ENCODE data around the gene RSRC1.
A peak's percentile ranks its signal among the peaks of the same experiment; 100 is the strongest.
"Not testable (repeated sequence)": the region's sequence is repeated elsewhere in the genome, so short reads cannot be mapped to it uniquely, and the experiment has no call there.

Gene RSRC1

DNA sequence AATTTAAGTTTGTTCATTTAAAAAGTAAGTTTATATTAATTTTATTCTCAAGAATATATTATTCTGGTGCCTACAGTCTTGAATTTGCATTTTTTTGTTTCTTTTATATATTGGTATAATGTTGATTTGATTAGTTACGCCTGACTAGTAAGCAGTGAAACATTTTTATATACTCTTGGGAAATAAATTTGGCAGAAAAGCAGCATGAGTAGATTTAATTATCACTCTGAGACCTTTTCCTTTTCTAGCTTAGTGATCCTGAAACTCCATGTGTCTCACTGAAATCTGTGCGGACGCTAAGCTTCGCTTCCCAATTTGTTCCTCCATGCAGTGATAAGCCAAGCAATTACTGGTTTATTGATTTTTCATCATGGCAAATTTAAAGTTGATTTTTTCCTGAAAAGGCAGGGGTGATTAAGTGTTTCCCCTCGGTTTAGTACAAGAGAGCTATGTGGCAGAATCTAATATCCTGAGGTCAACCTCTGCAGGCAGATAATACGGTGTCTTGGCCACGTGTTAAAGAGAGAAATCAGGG is 373.9 kb downstream of the RSRC1 start:
- in situ Hi-C loops (cut with MboI; ENCODE audit: low pct_unique_long_range_greater_than_20kb, low sequenced_read_pairs) = no loop called here
- DNase-seq = no peak

DNA sequence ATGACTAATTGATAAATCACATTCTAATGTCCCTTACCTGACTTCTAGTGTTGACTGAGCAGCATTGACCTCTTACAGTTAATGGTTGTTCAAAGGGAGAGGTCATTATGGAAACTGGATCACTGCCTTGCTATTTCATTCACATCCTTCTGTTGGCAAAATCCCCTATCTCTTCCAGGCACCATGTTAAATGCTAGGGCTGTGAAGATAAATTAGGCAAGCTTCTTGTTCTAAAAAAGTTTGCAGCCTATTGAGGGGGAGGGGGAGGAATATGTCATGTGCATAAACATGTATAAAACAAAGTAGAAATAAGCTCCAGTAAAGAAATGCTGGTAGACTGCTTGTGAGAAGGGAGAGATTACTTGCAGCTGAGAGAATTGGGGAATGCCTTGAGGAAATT is 376.3 kb downstream of the RSRC1 start:
- in situ Hi-C loops (cut with MboI; ENCODE audit: low pct_unique_long_range_greater_than_20kb, low sequenced_read_pairs) = no loop called here
- DNase-seq = no peak

DNA sequence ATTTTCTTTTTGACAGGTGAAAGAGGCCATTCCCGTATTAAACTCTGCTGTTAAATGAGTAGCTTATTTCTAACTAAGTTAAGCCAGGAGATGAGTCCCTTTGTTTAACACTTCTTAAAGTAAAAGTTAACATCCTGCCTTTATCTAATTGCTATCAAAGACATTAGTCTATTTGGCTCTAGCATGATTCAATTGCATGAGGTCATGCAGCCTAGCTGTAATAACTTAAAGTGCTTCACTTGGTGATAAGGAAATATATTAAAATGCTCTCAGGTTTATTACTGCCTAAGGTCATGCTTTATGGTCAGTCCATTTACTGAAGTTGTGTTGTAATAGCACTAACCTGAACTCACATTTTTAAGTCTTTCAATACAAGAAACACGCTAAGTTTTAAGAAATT is 378.8 kb downstream of the RSRC1 start:
- DNase-seq = no peak
- in situ Hi-C loops (cut with MboI; ENCODE audit: low pct_unique_long_range_greater_than_20kb, low sequenced_read_pairs) = no loop called here

DNA sequence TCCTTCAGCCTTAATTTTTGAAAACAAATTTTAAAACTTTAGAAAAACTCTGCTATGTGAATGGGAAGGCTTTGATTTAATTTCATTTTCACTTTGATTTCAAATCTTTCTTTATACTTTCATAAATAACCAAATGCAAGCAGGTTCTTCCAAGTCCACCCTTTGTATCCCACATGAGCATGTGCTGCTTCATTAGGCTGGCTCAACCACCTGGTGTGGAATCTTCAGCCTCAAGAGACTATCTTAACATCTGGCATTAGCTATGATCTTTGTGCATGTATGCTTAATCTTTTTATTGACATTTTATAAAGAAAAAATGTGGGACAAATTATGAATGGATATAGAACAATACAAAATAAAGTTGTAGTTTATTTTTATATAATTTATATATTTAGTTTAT is 379.3 kb downstream of the RSRC1 start:
- DNase-seq = no peak
- in situ Hi-C loops (cut with MboI; ENCODE audit: low pct_unique_long_range_greater_than_20kb, low sequenced_read_pairs) = no loop called here

DNA sequence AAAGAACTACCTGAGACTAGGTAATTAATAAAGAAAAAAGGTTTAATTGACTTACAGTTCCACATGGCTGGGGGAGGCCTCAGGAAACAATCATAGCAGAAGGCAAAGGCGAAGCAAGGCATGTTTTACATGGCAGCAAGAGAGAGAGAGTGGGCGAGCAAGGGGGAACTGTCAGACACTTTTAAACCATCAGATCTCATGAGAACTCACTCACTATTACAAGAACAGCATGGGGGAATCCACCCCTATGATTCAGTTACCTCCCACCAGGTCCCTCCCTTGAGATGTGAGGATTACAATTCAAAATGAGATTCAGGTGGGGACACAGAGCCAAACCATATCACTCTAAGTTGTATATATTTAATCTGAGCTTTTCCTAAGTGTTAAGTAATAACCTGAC is 382.1 kb downstream of the RSRC1 start:
- in situ Hi-C loops (cut with MboI; ENCODE audit: low pct_unique_long_range_greater_than_20kb, low sequenced_read_pairs) = no loop called here
- DNase-seq = no peak

DNA sequence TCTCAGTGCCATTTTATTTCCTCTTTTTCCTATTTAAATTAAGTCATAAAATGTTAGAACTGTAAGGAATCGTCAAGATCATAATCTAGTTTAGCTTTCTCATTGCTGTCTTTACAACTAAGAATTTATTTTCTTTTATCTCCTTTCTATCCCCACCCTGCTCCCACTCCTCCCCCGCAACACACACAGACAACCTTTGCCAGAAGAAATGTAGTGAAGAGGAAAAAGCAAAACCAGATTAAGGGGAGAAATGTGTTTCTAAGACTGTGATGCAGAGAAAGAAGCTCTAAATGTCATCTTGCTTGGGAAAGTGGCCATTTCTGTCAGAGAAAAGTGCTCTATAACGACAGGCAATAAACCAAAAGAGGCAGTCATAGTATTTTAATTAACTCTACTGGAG is 382.8 kb downstream of the RSRC1 start:
- no peak for DNase-seq
- in situ Hi-C loops (cut with MboI; ENCODE audit: low pct_unique_long_range_greater_than_20kb, low sequenced_read_pairs) = no loop called here

DNA sequence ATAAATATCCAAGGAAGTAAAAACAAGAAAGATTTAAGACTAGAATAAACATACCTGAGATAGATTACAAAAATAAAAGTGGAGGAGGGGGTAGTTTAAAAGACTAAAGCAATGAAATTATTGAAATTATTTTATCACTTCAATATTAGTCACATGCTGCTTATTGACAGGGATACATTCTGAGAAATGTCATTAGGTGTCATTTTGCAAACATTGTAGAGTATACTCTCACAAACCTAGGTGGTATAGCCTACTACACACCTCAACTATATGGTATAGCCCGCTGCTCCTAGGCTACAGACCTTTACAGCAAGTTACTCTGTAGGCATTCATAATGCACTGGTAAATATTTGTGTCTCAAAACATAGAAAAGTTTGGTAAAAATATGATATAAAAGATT is 384.0 kb downstream of the RSRC1 start:
- DNase-seq = no peak
- in situ Hi-C loops (cut with MboI; ENCODE audit: low pct_unique_long_range_greater_than_20kb, low sequenced_read_pairs) = no loop called here

DNA sequence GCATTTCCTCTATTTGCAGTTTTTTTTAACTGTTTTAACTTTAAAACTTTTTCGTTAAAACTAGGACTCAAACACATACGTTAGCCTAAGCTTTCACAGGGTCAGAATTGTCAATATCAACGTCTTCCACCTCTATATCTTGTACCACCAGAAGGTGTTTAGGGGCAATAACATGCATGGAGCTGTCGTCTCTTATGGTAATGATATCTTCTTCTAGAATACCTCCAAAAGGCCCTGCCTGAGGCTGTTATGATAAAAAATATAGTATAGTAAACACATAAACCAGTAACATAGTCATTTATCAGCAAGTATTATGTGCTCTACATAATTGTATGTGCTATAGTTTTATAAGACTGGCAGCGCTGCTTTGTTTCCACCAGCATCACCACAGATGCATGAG is 384.8 kb downstream of the RSRC1 start:
- in situ Hi-C loops (cut with MboI; ENCODE audit: low pct_unique_long_range_greater_than_20kb, low sequenced_read_pairs) = no loop called here
- no peak for DNase-seq

DNA sequence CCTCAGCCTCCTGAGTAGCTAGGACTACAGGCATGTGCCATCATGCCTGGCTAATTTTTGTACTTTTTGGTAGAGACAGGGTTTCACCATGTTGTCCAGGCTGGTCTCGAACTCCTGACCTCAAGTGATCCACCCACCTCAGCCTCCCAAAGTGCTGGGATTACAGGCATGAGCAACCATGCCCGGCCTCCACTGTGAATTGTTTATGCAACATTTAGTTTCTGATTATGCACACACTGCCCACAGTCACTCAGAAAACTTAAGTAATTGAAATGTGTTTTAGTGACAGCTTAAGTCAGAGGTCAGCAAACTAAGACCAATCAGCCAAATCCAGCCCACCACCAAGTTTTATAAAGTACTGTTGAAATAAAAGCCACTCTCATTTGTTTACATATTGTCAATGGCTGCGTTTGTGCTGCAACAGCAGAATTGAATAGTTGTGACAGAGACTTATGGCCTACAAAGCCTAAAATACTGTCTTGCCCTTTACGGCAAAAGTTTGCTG is 385.6 kb downstream of the RSRC1 start:
- in situ Hi-C loops (cut with MboI; ENCODE audit: low pct_unique_long_range_greater_than_20kb, low sequenced_read_pairs); DNase-seq: not testable (repeated sequence)

DNA sequence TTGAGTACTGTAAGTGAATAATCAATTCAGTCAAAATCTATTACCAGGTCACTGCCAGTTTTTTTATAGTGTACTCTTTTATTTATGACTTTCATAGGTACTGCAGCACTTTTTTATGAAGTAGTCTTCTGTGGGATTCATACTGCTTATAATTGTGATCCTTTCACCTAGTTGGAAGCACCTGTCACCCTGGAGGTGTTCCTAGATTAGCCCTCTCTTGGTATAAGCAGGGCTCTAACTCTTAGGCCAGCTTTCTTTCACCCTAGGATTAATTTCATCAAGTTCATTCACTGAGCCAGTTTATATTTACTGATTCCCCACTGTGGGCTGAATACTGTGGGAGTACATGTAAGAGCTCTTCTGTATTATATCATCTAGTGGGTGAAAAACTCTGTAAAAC is 395.2 kb downstream of the RSRC1 start:
- in situ Hi-C loops (cut with MboI; ENCODE audit: low pct_unique_long_range_greater_than_20kb, low sequenced_read_pairs) = no loop called here

DNA sequence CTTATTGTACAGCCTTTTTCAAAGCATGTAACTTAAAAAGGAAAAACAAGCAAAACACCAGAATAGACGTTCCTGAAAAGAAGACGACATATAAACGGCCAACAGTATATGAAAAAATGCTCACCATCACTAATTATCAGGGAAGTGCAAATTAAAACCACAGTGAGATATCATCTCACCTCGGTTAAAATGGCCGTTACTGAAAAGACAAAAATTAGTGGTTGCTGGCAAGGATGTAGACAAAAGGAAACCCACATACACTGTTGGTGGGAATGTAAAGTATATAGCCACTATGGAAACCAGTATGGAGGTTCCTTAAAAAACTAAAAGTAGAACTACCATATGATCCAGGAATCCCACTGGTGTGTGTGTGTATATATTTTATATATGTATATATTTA is 396.6 kb downstream of the RSRC1 start:
- in situ Hi-C loops (cut with MboI; ENCODE audit: low pct_unique_long_range_greater_than_20kb, low sequenced_read_pairs) = no loop called here
- DNase-seq = no peak

More for the DNA sequence above, 395.2 kb downstream of the RSRC1 start:
- no peak for DNase-seq

DNA sequence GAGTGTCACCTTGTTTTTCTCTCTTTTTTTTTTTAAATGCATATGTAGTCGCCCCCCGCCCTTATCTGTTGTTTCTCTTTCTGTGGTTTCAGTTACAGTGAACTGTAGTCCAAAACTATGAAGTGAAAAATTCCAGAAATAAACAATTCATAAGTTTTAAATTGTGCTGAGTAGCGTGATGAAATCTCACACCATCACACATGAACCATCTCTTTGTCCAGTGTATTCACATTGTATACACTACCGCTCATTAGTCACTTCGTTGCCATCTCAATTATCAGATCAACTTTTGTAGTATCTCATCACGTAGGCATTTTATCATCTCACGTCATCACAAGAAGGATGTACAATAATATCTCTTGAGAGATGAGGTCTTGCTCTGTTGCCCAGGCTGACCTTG is 398.6 kb downstream of the RSRC1 start:
- no peak for DNase-seq
- in situ Hi-C loops (cut with MboI; ENCODE audit: low pct_unique_long_range_greater_than_20kb, low sequenced_read_pairs) = no loop called here

DNA sequence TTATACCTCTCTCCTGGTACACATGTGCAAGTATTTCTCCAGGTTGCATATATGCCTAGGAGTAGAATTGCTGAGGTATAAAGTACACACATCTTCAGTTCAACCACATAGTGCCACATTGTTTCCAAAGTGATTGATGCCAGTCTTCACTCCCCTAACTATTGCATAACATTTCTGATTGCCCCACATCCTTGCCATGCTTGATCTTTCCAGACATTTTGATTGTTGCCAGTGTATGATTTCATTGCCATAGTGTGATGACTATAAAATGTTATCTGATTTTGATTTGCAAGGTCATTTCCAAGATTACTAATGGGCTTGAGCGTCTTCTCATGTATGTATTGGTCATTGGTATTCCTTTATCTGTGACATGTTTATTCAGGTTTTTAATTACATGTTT is 400.0 kb downstream of the RSRC1 start:
- no peak for DNase-seq

DNA sequence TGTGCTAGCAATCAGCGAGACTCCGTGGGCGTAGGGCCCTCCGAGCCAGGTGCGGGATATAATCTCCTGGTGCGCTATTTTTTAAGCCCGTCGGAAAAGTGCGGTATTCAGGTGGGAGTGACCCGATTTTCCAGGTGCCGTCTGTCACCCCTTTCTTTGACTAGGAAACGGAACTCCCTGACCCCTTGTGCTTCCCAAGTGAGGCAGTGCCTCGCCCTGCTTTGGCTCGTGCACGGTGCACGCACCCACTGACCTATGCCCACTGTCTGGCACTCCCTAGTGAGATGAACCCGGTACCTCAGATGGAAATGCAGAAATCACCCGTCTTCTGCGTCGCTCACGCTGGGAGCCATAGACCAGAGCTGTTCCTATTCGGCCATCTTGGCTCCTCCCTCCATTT is 406.8 kb downstream of the RSRC1 start:
- in situ Hi-C loops (cut with MboI; ENCODE audit: low pct_unique_long_range_greater_than_20kb, low sequenced_read_pairs) = not testable (repeated sequence)

More for the DNA sequence above, 400.0 kb downstream of the RSRC1 start:
- in situ Hi-C loops (cut with MboI; ENCODE audit: low pct_unique_long_range_greater_than_20kb, low sequenced_read_pairs) = no loop called here

DNA sequence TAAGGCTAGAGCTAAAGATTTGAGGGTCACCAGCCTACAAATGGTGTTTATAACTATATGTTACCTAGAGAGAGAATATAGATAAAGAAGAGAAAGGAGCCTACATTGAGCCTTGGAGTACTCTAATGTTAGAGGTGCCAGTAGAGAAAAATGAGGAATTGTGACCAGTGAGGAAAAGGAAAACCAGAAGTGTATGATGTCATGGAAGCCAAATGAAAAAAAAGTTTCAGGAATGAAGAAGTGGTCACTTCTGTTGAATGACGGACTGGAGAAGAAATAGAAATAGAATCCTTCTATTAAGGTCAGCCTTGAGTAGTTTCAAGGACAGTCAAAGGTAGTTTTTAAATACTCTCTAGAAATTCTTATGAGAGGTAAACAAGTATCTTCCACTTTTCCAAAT is 409.9 kb downstream of the RSRC1 start:
- in situ Hi-C loops (cut with MboI; ENCODE audit: low pct_unique_long_range_greater_than_20kb, low sequenced_read_pairs) = no loop called here
- DNase-seq = no peak

More for the DNA sequence above, 406.8 kb downstream of the RSRC1 start:
- DNase-seq = not testable (repeated sequence)

DNA sequence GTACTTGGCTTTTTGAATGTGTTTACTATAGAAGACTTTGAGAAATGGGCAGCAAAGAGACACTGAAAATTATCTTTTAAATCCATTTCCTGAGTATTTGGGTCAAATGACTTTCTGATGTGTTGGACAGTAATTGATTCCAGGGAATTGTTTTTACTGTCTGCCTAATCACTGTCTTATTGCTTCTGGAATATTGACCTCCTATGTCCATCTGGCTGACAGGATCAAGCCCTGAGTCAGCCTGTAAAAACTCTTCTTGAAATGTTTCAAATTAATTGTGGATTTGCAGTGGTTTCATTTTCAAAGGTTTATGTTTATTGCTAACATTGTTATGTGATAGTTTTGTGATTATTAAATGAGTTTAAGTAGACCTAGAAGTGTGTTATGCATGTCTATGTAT is 410.5 kb downstream of the RSRC1 start:
- DNase-seq = no peak
- in situ Hi-C loops (cut with MboI; ENCODE audit: low pct_unique_long_range_greater_than_20kb, low sequenced_read_pairs) = no loop called here

DNA sequence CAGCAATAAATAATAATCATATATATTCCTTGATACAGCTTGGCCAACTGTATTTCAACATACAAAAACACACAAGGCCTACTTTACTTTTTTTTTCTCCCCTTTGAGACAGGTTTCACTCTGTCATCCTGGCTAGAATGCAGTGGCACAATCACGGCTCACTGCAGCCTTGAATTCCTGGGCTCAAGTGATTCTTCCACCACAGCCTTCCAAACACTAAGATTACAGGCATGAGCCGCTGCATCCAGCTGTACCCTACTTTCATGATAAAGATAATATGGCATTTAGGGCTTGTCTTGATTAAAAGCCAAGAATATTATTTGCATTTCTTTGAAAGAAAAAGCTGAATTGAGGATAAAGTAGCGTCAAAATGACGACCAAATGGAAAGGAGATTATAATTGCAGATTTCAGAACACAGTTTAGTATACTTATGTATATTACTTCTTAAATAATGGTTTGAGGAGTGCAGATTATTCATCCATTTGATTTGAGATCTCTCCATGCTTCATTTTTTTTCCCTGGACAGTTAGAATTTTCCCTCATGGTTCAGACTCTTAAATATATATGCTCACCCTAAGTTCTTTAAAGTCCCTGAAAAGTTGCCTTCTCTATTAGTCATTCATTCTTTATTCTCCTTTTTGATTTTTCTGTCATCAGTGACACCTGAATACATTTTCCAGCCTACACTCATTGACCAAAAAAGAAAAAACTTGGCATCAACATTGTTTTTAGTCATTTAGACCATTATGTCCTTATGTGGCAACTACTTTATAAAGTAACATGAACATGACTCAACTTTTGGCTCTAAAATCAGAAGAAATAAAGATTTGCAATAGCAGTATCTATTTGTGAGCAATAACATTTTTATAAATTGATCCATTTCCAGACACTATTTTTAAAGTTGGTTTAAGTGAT is 412.6 kb downstream of the RSRC1 start:
- DNase-seq = no peak
- in situ Hi-C loops (cut with MboI; ENCODE audit: low pct_unique_long_range_greater_than_20kb, low sequenced_read_pairs) = no loop called here

DNA sequence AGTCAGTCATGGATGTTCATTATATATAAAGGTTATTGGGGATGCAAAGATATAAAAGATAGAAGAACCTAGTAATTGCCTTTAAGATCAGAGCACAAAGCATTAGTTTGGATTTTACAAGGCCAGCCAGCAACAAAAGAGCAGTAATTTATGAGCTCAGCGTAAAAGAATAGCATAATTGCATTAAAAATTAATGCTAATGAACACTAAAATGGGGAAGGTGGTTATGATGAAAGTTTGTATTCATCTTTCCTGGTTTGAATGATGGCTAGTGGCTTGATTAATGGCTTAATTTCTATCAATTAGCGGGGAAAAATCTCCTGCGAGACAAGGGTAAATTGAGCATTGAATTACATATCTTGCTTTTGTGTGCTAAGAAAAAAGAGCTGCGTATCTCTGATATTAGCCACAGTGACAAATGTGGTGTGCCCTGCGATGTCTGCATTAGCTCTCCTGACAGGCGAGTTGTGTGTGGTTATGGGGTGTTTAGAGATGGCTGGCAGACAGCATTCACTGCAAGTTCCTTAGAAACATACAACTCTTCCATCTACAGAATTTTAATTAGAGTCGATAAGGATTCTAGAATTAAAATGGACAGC is 418.3 kb downstream of the RSRC1 start:
- no peak for DNase-seq
- in situ Hi-C loops (cut with MboI; ENCODE audit: low pct_unique_long_range_greater_than_20kb, low sequenced_read_pairs) = no loop called here

DNA sequence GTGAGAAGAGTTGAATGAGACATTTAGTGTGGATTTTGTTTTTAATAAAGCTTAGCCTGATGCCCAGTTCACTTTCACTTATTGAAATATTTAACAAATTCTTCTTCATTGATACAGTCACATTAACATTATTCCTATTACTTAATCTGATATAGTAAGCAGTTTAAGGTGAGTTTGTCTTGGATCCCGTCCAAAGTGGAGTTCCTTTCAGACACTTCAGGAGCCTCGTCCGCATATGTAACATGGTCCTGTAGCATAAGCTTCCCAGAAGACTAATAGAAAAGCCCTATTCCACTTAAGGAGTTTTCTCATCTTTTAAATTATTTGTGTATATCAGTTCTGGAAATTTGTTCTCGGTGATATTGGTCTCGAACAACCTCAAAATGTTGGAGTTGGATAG is 421.4 kb downstream of the RSRC1 start:
- in situ Hi-C loops (cut with MboI; ENCODE audit: low pct_unique_long_range_greater_than_20kb, low sequenced_read_pairs) = no loop called here
- no peak for DNase-seq

DNA sequence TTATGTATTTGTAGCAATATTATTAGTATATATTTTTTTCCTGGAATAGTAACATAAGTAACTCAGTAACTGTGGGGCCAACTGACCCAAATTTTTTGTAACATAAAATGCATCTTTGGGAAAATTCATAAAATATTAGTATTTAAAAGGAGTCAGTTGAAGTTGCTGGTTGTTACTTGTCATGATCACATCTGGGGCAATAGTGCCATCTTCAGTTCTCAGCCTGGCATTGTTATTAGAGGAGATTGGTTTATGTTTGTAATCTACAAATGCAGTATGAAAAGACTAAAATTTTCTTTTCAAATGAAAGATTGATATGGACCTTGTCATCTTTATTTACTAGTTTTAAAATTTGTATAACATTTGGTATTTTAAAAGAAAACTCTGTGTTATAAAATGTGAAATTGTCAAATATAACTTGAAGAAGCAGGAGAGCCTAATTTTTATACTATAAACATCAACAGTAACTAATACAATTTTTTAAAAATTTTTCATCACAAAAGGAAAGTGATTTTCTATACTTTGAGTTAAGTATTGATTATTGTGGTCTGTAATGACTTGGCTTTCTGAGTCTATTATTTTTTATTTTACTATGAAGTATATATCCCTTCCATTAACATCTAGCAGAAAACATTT is 422.3 kb downstream of the RSRC1 start:
- peak; percentile 27 for DNase-seq
- in situ Hi-C loops (cut with MboI; ENCODE audit: low pct_unique_long_range_greater_than_20kb, low sequenced_read_pairs) = no loop called here
